Measurements from ENCODE around the gene SERPINB11. TPM values are rescaled to one million over a fixed set of nuclear protein-coding genes. Genes with fewer than 3 reads are reported as not detected.
"Not testable (repeated sequence)": the region's sequence is repeated elsewhere in the genome, so short reads cannot be mapped to it uniquely, and the experiment has no call there.

The SERPINB11 gene
- total and polyA plus RNA-seq, 12 donors = 0.07 TPM; not detected in 11

DNA sequence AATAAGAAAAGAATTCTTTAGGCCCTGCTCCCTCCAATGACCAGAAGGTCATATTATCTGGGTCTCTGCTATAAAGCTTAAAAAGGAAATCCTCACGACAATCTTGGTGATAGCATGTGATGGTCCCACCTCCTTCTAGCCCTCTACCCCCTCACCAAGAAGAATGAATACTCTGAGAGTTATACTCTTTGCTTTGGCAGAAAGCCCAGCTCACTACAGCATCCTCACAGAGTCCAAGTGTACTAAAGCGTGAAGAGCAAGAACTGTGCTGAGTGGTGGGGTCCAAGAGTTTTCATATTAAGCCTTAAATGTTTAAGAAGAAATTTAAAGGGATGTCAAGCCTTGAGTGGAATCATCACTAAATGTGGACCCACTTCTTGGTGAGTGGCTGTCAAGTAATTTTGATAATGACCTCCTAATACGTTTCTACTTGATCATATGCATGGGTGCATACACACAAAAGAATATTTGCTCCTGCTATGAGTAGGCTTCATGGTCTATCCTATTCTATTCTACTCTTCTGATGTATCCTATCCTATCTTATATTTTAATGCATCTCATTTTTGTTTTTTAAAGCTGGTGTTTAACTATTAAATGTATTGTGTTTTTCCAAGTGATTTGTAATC, 56.0 kb downstream of the SERPINB11 start:
- DNase-seq = no peak

DNA sequence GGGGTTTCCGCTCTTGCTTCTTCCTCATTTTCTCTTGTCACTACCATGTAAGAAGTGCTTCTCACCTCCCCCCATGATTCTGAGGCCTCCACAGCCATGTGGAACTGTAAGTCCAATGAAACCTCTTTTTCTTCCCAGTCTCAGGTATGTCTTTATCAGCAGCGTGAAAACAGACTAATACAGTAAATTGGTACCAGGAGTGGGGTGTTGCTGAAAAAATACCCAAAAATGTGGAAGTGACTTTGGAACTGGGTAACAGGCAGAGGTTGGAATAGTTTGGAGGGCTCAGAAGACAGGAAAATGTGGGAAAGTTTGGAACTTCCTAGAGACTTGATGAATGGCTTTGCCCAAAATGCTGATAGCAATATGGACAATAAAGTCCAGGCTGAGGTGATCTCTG, 57.0 kb downstream of the SERPINB11 start:
- WGBS, 4 donors = 85 to 94% (median 93%) methylated on average over 2 of the region's 2 CpGs
- DNase-seq; H3K27me3 ChIP-seq; intact Hi-C loops (cut with DNase I); H3K9me3 ChIP-seq (replicated peaks in 1 of 3); H3K36me3 ChIP-seq (replicated peaks in 1 of 2); H3K27ac ChIP-seq; H3K4me3 ChIP-seq; H3K4me1 ChIP-seq (replicated peaks in 1 of 2): not testable (repeated sequence)

More for the DNA sequence above, 56.0 kb downstream of the SERPINB11 start:
- Histone ChIP-seq H3K36me3 (replicated peaks in 1 of 2) (no peaks in the 10 kb centered on the region), H3K27me3 (no peaks in the 10 kb centered on the region), H3K9me3 (replicated peaks in 1 of 3) (no peaks in the 10 kb centered on the region), H3K4me3 (no peak overlapping the region), H3K4me1 (replicated peaks in 1 of 2) (no peaks in the 10 kb centered on the region), H3K27ac (no peak overlapping the region)
- intact Hi-C loops (cut with DNase I) = no loop called here
- TF ChIP-seq, protein P1, sequence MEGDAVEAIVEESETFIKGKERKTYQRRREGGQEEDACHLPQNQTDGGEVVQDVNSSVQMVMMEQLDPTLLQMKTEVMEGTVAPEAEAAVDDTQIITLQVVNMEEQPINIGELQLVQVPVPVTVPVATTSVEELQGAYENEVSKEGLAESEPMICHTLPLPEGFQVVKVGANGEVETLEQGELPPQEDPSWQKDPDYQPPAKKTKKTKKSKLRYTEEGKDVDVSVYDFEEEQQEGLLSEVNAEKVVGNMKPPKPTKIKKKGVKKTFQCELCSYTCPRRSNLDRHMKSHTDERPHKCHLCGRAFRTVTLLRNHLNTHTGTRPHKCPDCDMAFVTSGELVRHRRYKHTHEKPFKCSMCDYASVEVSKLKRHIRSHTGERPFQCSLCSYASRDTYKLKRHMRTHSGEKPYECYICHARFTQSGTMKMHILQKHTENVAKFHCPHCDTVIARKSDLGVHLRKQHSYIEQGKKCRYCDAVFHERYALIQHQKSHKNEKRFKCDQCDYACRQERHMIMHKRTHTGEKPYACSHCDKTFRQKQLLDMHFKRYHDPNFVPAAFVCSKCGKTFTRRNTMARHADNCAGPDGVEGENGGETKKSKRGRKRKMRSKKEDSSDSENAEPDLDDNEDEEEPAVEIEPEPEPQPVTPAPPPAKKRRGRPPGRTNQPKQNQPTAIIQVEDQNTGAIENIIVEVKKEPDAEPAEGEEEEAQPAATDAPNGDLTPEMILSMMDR (IDR thresholded peaks at IDR 0.05) = no peak
- TF ChIP-seq POLR2A (IDR thresholded peaks at IDR 0.05) = no peak
- WGBS, 4 donors = 51 to 70% (median 63%) methylated on average over 3 of the region's 3 CpGs

DNA sequence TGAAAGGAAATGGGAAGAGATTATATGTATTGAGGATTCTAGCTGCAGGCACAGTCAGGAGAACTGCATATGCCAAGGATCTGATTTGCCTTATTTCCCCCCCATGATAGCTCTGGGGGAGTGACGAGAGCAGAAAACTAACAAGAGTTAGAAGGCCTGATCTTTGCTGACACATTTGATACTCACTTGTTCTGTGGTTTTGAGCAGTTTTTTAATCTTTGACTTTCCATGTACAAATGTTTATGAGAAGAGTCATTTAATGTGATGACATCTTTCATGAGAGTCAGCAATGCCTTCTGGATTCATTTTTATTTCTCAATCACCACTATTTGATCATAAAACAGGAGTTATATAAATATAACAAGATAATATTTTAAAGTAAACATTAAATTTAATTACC, 59.8 kb downstream of the SERPINB11 start:
- no peak overlapping the region for H3K4me3 ChIP-seq
- TF ChIP-seq, protein P1 (IDR thresholded peaks at IDR 0.05) = no peak
- no peak for TF ChIP-seq POLR2A (IDR thresholded peaks at IDR 0.05)
- H3K9me3 ChIP-seq (replicated peaks in 1 of 3) = no peaks in the 10 kb centered on the region
- WGBS, 4 donors = 61 to 68% (median 66%) methylated on average over 1 of the region's 1 CpG
- H3K27ac ChIP-seq = no peak overlapping the region
- DNase-seq = no peak
- intact Hi-C loops (cut with DNase I) = no loop called here
- H3K4me1 ChIP-seq (replicated peaks in 1 of 2) = no peaks in the 10 kb centered on the region
- no peaks in the 10 kb centered on the region for H3K36me3 ChIP-seq (replicated peaks in 1 of 2)
- no peaks in the 10 kb centered on the region for H3K27me3 ChIP-seq

DNA sequence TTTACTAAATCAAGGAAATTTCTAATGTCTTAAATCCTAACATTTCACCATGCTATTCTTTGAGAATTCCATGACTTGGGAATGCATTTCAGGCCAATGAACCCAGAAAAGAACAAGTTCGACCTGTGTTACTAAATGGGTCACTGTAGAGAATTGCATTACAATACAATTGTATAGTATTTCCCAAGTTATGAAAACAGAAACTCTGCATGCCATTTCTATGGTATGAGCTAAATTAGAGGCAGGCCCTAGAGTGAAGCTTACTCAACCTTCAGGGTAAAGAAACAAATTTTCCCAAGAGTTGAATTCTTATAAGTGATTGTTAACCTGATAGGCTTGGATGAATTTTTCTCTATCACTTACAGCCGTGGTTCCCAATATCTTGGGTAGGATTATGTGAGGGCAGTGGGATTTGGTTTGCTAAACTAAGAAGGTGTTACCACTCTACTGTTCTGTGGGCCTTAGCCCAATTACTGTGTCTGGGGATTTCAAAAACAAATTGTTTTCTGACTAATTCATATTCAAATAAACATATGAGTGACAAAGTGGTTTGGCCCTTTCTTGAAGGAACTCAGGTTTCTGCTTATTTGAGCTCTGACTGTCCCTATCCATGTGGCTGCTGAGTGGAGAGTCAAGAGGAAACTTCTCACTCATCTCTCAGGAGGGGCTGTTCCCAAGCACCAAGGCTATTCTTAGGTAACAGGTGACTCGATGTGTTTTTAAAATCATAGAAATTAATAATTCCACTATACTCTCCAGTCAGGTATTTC, 61.3 kb downstream of the SERPINB11 start:
- no peak for DNase-seq
- no peak overlapping the region for H3K4me3 ChIP-seq
- WGBS, 4 donors = 61 to 75% (median 69%) methylated on average over 3 of the region's 3 CpGs

More for the DNA sequence above, 61.3 kb downstream of the SERPINB11 start:
- TF ChIP-seq, protein P1 (IDR thresholded peaks at IDR 0.05) = no peak
- TF ChIP-seq POLR2A (IDR thresholded peaks at IDR 0.05) = no peak
- no peaks in the 10 kb centered on the region for H3K9me3 ChIP-seq (replicated peaks in 1 of 3)
- intact Hi-C loops (cut with DNase I) = no loop called here
- no peaks in the 10 kb centered on the region for H3K27me3 ChIP-seq
- H3K36me3 ChIP-seq (replicated peaks in 1 of 2) = no peaks in the 10 kb centered on the region
- H3K27ac ChIP-seq = no peak overlapping the region
- no peaks in the 10 kb centered on the region for H3K4me1 ChIP-seq (replicated peaks in 1 of 2)

All from adrenal gland (tissue), 12 donors.